K562 (cell line): ENCODE measurements around the gene ELMO1. TPM values are rescaled to one million over a fixed set of nuclear protein-coding genes. Genes with fewer than 3 reads are reported as not detected.

Experiments
- ATAC-seq: fragments of 200-7000 bp; cut with Tn5 transposase; 3 replicates; pipeline ENCODE4 v1.9.1; 2020; ENCODE audit warnings: moderate library complexity
- BruUV-seq: library from RNA; stranded (reverse); fragments of 400-500 nt; replicated peaks from 2 replicates; lab custom pipeline; 2021; lab: Mats Ljungman, UMichigan
- CTCF ChIA-PET: fragments of 300-600 bp; formaldehyde crosslinking; extraction: SDS; loops from one replicate; lab custom pipeline; 2021; ENCODE audit warnings: low intra/inter-chr PET ratio; lab: Yijun Ruan, JAX
- POLR2A ChIA-PET: fragments of 300-600, 350-650 bp; sonication (Branson Sonifier 250); formaldehyde crosslinking; extraction: SDS; loops from one replicate; lab custom pipeline; 2021; ENCODE audit warnings: antibody characterized with exemption, inconsistent platforms; lab: Yijun Ruan, JAX
- DNase-seq, 4 experiments: peaks; one replicate each; pipeline versions ENCODE4 v3.0.0 to v3.0.0-alpha.2; 2011 to 2018; ENCODE audit warnings: low spot score in 3 of 4, mixed read lengths in 3 of 4; ENCODE audit errors: extremely low read depth in 1 of 4
- FAIRE-seq: peaks from 2 replicates; lab custom pipeline; 2011; peaks lifted over from hg19 to GRCh38; lab: Jason Lieb, UNC
- H2AFZ ChIP-seq: 2 replicates; pipeline ENCODE4 v1.6.0; 2011; ENCODE audit warnings: low read depth, low read length, control low read depth, inconsistent platforms
- H3K27ac ChIP-seq: fragments of 200-600 bp; 3 replicates; pipeline ENCODE4 v1.8.0; 2011; ENCODE audit warnings: low read depth, mild to moderate bottlenecking, control low read depth, inconsistent platforms, low read length, moderate library complexity, mixed read lengths; ENCODE audit errors: extremely low read depth
- H3K27me3 ChIP-seq, 2 experiments: fragments of 300-600 bp in 1 of 2; 2 replicates in 1 of 2; 3 replicates in 1 of 2; pipeline versions ENCODE4 v1.6.0 to v1.8.0; 2011; ENCODE audit warnings: inconsistent platforms in 2 of 2, low read length in 2 of 2, mild to moderate bottlenecking in 1 of 2, mixed read lengths in 1 of 2, moderate library complexity in 1 of 2; ENCODE audit not compliant: control insufficient read depth in 2 of 2, insufficient read depth in 2 of 2
- H3K36me3 ChIP-seq: fragments of 300-600 bp; 3 replicates; pipeline ENCODE4 v1.8.0; 2011; ENCODE audit warnings: mild to moderate bottlenecking, low read length, inconsistent platforms; ENCODE audit not compliant: control insufficient read depth, insufficient read depth
- H3K4me1 ChIP-seq, 2 experiments: fragments of 200-600 bp in 1 of 2; replicated peaks in 1 of 2; 2 replicates in 1 of 2; 3 replicates in 1 of 2; pipeline versions ENCODE4 v1.5.1 to v1.8.0; 2011; ENCODE audit warnings: inconsistent platforms in 2 of 2, low read length in 2 of 2, mild to moderate bottlenecking in 1 of 2, mixed read lengths in 1 of 2, moderate library complexity in 1 of 2; ENCODE audit not compliant: control insufficient read depth in 2 of 2, insufficient read depth in 2 of 2
- H3K4me2 ChIP-seq: 2 replicates; pipeline ENCODE4 v1.6.1; 2011; ENCODE audit warnings: low read length, control low read depth, inconsistent platforms, mixed read lengths; ENCODE audit not compliant: insufficient read depth
- H3K4me3 ChIP-seq: fragments of 200-600 bp; sonication (generic), shearing (Covaris generic); 2 replicates; pipeline ENCODE4 v1.5.1; 2016; ENCODE audit warnings: control low read depth, inconsistent platforms
- H3K79me2 ChIP-seq: fragments of 200-600 bp; 3 replicates; pipeline ENCODE4 v1.8.0; 2011; ENCODE audit warnings: low read length, inconsistent platforms; ENCODE audit not compliant: control insufficient read depth, insufficient read depth
- H3K9ac ChIP-seq, 2 experiments: 2 replicates each; pipeline versions ENCODE4 v1.6.0 to v1.6.1; 2011; ENCODE audit warnings: low read depth in 2 of 2, low read length in 2 of 2, control low read depth in 1 of 2, inconsistent platforms in 1 of 2, mild to moderate bottlenecking in 1 of 2, mixed read lengths in 1 of 2; ENCODE audit not compliant: insufficient read depth in 1 of 2
- H3K9me1 ChIP-seq: one replicate; pipeline ENCODE4 v1.6.0; 2011; ENCODE audit warnings: inconsistent platforms, mild to moderate bottlenecking, low read length, moderate library complexity; ENCODE audit not compliant: control insufficient read depth, insufficient read depth
- H3K9me3 ChIP-seq: replicated peaks from 2 replicates; pipeline ENCODE4 v1.5.1; 2011; ENCODE audit warnings: low read depth, low read length, inconsistent platforms; ENCODE audit not compliant: control insufficient read depth, insufficient read depth
- H4K20me1 ChIP-seq: replicated peaks from 2 replicates; pipeline ENCODE4 v1.6.1; 2011; ENCODE audit warnings: low read length, inconsistent platforms, mixed read lengths; ENCODE audit not compliant: control insufficient read depth, insufficient read depth
- ARHGAP35 ChIP-seq: fragments of 450-650 bp; IDR thresholded peaks from 2 replicates; pipeline ENCODE4 v1.6.1; 2018; ENCODE audit not compliant: partially characterized antibody
- EGR1 ChIP-seq: fragments of 450-650 bp; conservative IDR thresholded peaks from 2 replicates; pipeline ENCODE4 v1.6.1; 2017; ENCODE audit warnings: mild to moderate bottlenecking
- HMGN3 ChIP-seq: IDR thresholded peaks from 2 replicates; pipeline ENCODE4 v1.6.1; 2011; ENCODE audit warnings: borderline replicate concordance, low read depth, mild to moderate bottlenecking, mixed read lengths, low read length; ENCODE audit not compliant: insufficient read length; ENCODE audit errors: extremely low read depth
- HNRNPL ChIP-seq: fragments of 200-400 bp; formaldehyde crosslinking; IDR thresholded peaks from 2 replicates; pipeline ENCODE4 v1.6.1; 2017; ENCODE audit warnings: low read depth, mild to moderate bottlenecking, low read length
- ILK ChIP-seq: fragments of 450-650 bp; IDR thresholded peaks from 2 replicates; pipeline ENCODE4 v1.6.1; 2016; ENCODE audit warnings: missing genetic modification characterization, low read depth, mild to moderate bottlenecking, missing compliant biosample characterization, moderate library complexity, borderline replicate concordance
- MNT ChIP-seq, 2 experiments: fragments of 450-650 bp; conservative IDR thresholded peaks; 2 replicates each; pipeline ENCODE4 v1.6.1; 2017; ENCODE audit warnings: mild to moderate bottlenecking in 2 of 2, moderate library complexity in 2 of 2
- NFIC ChIP-seq: fragments of 450-650 bp; IDR thresholded peaks from 2 replicates; pipeline ENCODE4 v1.6.1; 2017; ENCODE audit warnings: mild to moderate bottlenecking, inconsistent platforms
- RNF219 ChIP-seq: fragments of 250-450 bp; sonication (Bioruptor Pico); IDR thresholded peaks from 2 replicates; pipeline ENCODE4 v1.5.0; 2022; ENCODE audit warnings: mild to moderate bottlenecking
- SIN3B ChIP-seq: fragments of 450-650 bp; IDR thresholded peaks from 2 replicates; pipeline ENCODE4 v1.6.1; 2017; ENCODE audit warnings: low read depth, mild to moderate bottlenecking, moderate library complexity
- TEAD1 ChIP-seq, 2 experiments: fragments of 450-650 bp in 1 of 2; sonication (generic) in 1 of 2; formaldehyde crosslinking; IDR thresholded peaks; 2 replicates each; pipeline versions ENCODE4 v1.4.0 to v1.8.0; 2020 to 2022; ENCODE audit warnings: mild to moderate bottlenecking in 2 of 2, missing genetic modification reagents in 1 of 2
- TGIF2 ChIP-seq: sonication (generic); formaldehyde crosslinking; IDR thresholded peaks from 2 replicates; pipeline ENCODE4 v1.8.1; 2022; ENCODE audit warnings: mild to moderate bottlenecking, missing genetic modification reagents, moderate library complexity
- ZKSCAN8 ChIP-seq: fragments of 200-800 bp; sonication (Bioruptor generic); IDR thresholded peaks from 2 replicates; pipeline ENCODE4 v1.6.1; 2016; ENCODE audit warnings: missing genetic modification characterization, missing compliant biosample characterization
- ZZZ3 ChIP-seq: fragments of 450-650 bp; IDR thresholded peaks from 2 replicates; pipeline ENCODE4 v1.6.1; 2016; ENCODE audit warnings: antibody characterized with exemption, mild to moderate bottlenecking, moderate library complexity
- WGBS: fragments of 100-300 bp; shearing (Covaris generic); methylation state at CpG from one replicate; pipeline ENCODE4 v1.1.6; 2016; ENCODE audit warnings: low coverage, mixed read lengths; ENCODE audit not compliant: insufficient coverage; ENCODE audit errors: missing lambda C conversion rate; 5-methylcytosine and 5-hydroxymethylcytosine counted together
- in situ Hi-C: fragments of 300-500 bp; cut with MboI; formaldehyde crosslinking; loops from 4 replicates; pipeline ENCODE4 v1.15.0; 2018; ENCODE audit warnings: inconsistent platforms, mixed read lengths
- intact Hi-C: fragments of 100-400 bp; cut with micrococcal nuclease; formaldehyde crosslinking; loops from 2 replicates; pipeline ENCODE4 v1.14.2; 2022
- polyA plus RNA-seq, 8 experiments: library from polyadenylated mRNA; depleted of rRNA in 4 of 8; stranded (reverse) in 5 of 8; unstranded in 3 of 8; fragments of >200 nt; fragmentation: Nextera tagmentation in 2 of 8; fragmentation: Illumina TruSeq in 1 of 8; extraction: Ambion mirVana in 2 of 8; extraction: Trizol in 1 of 8; gene quantifications; 2 replicates each; pipeline versions ENCODE4 v1.2.1 to v1.2.3, GENCODE V29; 2011 to 2014; ENCODE audit warnings: inconsistent platforms in 1 of 8, missing spikeins in 1 of 8
- total RNA-seq, 7 experiments: library from RNA; depleted of rRNA in 6 of 7; stranded (reverse); fragments of >200 nt in 6 of 7; fragmentation: Illumina TruSeq in 2 of 7; extraction: Trizol in 2 of 7; gene quantifications; 2 replicates each; pipeline versions ENCODE4 v1.2.1 to v1.2.3, GENCODE V29; 2011 to 2021; ENCODE audit warnings: low replicate concordance in 1 of 7
- TF ChIP-seq, protein P1 (sequence below): fragments of 200-800 bp; sonication (Bioruptor generic); IDR thresholded peaks from 2 replicates; pipeline ENCODE4 v1.6.1; 2016; ENCODE audit warnings: missing genetic modification characterization, missing compliant biosample characterization

Gene ELMO1
- total and polyA plus RNA-seq, 9 of the 15 experiments (the other 6 are each of a cell fraction or from before 2014, with no cell fraction given), result 0.36 to 7.2 (median 3.6) TPM

GRCh38 chr7:37362802-37363201, 85.9 kb downstream of the ELMO1 start:
- no peak overlapping the region for H3K27ac ChIP-seq
- DNase-seq (no peak), FAIRE-seq (no peak), ATAC-seq (no peak)
- in situ Hi-C loops, result no loop called here
- no peaks in the 10 kb centered on the region for H3K9me3 ChIP-seq
- POLR2A ChIA-PET, result no interaction called here
- WGBS, result 10% methylated on average over 2 of the region's 2 CpGs
- H3K9me1 ChIP-seq, result no peaks in the 10 kb centered on the region
- no peak overlapping the region for H3K4me2 ChIP-seq
- no peak overlapping the region for H2AFZ ChIP-seq
- no peaks in the 10 kb centered on the region for H3K27me3 ChIP-seq
- CTCF ChIA-PET, result no interaction called here
- H3K79me2 ChIP-seq, result no peaks in the 10 kb centered on the region
- no peaks in the 10 kb centered on the region for H3K36me3 ChIP-seq
- intact Hi-C loops, result no loop called here
- no peak overlapping the region for H3K9ac ChIP-seq
- H4K20me1 ChIP-seq, result no peaks in the 10 kb centered on the region
- H3K4me3 ChIP-seq, result no peak overlapping the region
- BruUV-seq, result no TSS peak
- H3K4me1 ChIP-seq, result peaks cover 0 to 11% of the 10 kb centered on the region in 2 experiments; a peak in 3 of 5 replicates
- TF ChIP-seq EGR1, result no peak
- no peak for TF ChIP-seq ILK (tag)
- TF ChIP-seq ZKSCAN8 (CRISPR knock-in tag), result no peak
- no peak for TF ChIP-seq NFIC
- no peak for TF ChIP-seq ARHGAP35
- no peak for TF ChIP-seq HNRNPL
- TF ChIP-seq TEAD1 (CRISPR knock-in tag; IDR thresholded peaks at IDR 0.05), result no peak
- no peak for TF ChIP-seq MNT (conservative IDR thresholded peaks at IDR 0.05)
- no peak for TF ChIP-seq HMGN3
- TF ChIP-seq, protein P1, sequence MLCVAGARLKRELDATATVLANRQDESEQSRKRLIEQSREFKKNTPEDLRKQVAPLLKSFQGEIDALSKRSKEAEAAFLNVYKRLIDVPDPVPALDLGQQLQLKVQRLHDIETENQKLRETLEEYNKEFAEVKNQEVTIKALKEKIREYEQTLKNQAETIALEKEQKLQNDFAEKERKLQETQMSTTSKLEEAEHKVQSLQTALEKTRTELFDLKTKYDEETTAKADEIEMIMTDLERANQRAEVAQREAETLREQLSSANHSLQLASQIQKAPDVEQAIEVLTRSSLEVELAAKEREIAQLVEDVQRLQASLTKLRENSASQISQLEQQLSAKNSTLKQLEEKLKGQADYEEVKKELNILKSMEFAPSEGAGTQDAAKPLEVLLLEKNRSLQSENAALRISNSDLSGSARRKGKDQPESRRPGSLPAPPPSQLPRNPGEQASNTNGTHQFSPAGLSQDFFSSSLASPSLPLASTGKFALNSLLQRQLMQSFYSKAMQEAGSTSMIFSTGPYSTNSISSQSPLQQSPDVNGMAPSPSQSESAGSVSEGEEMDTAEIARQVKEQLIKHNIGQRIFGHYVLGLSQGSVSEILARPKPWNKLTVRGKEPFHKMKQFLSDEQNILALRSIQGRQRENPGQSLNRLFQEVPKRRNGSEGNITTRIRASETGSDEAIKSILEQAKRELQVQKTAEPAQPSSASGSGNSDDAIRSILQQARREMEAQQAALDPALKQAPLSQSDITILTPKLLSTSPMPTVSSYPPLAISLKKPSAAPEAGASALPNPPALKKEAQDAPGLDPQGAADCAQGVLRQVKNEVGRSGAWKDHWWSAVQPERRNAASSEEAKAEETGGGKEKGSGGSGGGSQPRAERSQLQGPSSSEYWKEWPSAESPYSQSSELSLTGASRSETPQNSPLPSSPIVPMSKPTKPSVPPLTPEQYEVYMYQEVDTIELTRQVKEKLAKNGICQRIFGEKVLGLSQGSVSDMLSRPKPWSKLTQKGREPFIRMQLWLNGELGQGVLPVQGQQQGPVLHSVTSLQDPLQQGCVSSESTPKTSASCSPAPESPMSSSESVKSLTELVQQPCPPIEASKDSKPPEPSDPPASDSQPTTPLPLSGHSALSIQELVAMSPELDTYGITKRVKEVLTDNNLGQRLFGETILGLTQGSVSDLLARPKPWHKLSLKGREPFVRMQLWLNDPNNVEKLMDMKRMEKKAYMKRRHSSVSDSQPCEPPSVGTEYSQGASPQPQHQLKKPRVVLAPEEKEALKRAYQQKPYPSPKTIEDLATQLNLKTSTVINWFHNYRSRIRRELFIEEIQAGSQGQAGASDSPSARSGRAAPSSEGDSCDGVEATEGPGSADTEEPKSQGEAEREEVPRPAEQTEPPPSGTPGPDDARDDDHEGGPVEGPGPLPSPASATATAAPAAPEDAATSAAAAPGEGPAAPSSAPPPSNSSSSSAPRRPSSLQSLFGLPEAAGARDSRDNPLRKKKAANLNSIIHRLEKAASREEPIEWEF (CRISPR knock-in tag), result no peak
- no peak for TF ChIP-seq SIN3B
- no peak for TF ChIP-seq TGIF2 (CRISPR knock-in tag)
- TF ChIP-seq ZZZ3, result no peak
- TF ChIP-seq RNF219, result no peak
